ENCODE results near the gene INSIG1.

INSIG1 gene

DNA sequence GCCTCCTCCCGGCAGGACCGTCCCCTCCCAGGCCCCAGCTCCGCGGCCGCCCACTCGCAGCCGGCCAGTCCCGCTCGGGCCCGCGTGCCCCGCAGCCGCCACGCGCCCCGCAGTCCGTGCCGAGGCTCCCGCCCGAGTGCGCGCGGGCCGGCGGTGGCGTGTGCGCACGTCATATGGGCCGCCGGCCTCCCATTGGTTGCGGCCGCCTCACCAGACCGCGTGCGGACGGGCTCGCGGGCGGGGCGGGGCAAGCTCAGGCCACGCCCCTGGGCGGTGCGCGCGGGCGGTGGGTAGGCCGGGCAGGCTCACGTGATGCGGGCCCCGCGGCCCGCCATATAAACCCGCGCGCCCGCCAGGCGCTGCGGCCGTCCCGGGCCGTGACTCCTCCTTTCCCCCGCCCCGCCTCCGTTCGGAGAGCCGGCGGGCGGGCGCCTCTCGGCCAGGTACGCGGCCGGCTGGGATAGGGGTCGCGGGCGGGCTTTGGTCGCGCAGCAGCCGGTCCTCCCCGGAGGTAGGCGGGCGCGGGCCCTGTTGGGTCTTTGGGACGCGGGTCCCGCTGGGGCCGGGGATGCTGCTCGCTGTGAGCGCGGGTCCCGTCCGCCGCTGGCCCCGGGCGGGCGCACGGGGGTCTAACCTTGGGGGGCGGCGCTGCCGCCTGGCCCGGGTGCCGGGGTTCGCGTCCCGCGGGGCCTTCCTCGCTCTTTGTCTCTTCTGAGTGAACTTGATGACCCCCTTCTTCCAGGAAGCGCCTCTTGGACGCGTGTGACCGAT lies at the start of gene INSIG1:
TSS of gene INSIG1 (plus strand) at position 362 of the 771 bp plus-strand sequence. CDS start at position 770, 408 bp downstream.
- DNase-seq (ENCODE audit: low read depth in 2 of 2): peak; percentile 84 to 88

DNA sequence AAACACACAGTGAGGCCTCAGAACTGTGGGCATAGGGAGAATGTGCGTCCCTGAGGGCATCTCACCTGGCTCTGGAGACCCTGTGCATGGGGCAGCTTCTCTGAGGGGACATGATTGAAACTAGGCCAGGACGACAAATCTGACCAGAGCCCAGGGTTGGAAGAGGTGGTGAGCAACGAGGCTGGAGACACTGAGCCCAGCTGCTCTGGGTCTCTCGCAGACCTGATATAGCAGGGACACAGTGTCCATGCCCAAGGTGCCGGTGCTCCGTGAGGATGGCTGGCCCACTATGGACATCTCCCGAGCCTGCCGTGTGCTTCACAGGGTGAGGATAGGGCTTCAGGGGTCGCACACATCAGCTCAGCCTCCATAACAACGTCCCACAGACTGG lies 49.3 kb upstream of the INSIG1 start:
- no peak for DNase-seq (ENCODE audit: low read depth in 2 of 2)

DNA sequence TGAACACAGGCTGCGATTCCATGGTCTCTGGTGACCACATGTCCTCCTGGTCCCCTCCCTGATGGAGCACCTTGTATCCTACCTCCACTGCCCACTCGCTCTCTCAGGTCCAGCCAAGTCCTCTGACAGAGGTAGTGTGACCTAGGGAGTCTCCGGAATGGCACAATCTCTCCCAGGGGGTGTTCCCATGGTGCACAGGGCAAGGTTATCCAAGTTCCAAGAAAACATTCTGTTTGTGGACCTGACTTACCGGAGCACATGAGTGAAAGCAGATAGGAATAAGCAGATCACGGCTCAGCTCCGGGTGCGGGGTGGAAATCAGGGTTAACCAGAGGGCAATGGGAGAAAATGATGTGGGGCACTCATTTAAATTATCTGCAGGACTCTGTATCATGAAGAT lies 45.8 kb upstream of the INSIG1 start:
- DNase-seq (ENCODE audit: low read depth in 2 of 2): no peak

DNA sequence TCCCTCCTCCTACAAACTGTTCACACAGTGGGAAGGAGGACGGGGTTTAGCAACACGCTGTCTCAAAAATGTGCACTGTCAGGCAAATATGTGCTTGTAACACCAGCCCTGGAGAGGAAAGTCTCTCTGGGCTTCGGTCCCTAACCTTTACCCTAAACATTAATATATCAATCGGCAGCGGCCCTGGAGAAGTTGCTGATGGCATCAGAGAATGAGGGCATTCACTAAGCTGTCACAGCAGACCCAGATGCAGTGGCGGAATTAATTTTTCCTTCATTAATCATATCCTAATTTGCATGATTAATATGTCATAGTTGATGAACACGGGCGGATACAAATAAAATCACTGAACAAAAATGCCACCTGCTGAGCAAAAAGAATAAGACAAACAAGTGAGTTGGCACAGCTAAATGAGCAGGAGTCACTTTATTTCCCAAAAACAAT lies 45.2 kb upstream of the INSIG1 start:
- no peak for DNase-seq (ENCODE audit: low read depth in 2 of 2)

DNA sequence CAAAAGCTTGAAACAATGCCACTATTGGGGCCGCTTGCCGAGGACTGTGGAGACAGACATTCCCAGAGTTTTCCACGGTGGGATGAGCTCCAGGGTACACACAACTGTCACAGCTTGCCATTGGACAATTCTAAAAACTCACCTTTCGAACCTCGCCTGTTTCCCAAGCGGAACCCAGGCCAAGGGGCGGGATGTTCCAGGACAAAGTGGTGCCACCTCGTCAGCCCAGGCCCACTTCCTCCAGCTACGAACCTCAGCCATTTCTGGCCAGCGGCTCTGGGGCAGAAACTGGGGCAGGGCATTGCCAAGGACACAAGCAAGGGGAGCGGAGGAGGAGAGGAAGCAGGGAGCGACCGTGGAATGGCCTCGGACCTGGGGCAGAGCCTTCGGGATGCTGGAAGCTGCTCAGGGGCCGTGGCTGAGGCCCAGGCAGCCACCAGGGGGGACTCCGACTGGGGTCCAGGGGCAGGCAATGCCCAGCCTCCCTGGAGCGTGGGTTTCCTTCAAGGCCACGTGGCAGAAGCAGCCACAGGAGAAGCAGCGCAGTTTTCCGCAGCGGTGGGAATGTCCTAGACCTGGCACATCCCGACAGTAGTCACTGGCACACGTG lies 44.7 kb upstream of the INSIG1 start:
- DNase-seq (ENCODE audit: low read depth in 2 of 2): no peak

DNA sequence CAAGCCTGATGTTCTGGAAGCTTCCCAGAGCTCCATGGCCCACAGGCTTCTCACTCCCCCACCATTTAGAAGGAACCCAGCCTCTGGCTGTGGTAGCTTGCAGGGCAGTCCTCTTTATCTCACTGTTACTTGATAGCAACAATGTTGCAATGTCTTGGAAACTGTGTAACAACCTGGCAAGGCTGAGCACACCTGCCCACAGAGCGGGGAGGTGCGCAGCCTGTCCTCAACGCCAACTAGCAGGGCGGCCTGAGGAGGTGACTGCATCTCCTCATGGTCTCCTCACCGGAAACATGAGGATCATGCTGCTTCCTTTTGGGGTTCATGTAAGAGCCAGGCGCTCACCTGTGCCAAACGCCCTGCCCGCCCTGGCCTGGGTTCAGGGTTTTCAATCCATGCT lies 43.7 kb upstream of the INSIG1 start:
- DNase-seq (ENCODE audit: low read depth in 2 of 2): no peak

DNA sequence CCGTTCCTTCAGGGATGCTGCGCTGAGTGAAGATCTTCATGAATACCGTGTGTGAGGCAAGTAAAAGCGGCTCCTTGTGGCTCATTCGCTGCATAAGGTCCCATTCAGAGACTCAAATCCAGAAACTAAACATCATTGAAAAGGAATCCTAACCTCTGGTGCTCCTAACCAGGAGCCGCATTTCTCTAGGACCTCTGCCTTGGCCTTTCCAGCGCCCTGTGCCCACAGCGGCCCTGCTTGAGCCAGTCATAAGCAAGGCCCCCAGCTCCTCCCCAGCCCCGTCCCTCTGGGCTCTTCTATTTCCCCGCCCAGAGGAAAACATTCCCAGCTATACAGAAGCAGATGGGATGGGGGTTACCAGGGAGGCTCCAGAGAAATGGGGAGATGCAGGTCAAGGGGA lies 42.6 kb upstream of the INSIG1 start:
- DNase-seq (ENCODE audit: low read depth in 2 of 2): no peak

DNA sequence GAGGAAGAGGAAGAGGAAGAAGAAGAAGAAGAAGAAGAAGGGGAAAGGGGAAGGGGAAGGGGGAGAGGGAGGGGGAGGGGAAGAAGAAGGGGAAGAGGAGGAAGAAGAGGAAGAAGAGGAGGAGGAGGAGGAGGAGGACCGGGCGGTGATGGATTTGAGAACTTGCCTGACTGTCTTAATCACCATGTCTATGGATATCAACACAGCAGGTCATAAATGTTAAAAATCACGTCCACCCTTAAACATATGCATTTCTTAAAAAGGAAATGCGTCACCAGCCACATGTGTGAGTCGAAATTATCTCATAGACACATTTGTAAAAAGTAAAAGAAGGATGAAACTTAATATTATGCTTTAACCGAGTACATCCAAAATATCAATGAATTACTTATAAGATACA lies 42.1 kb upstream of the INSIG1 start:
- no peak for DNase-seq (ENCODE audit: low read depth in 2 of 2)

DNA sequence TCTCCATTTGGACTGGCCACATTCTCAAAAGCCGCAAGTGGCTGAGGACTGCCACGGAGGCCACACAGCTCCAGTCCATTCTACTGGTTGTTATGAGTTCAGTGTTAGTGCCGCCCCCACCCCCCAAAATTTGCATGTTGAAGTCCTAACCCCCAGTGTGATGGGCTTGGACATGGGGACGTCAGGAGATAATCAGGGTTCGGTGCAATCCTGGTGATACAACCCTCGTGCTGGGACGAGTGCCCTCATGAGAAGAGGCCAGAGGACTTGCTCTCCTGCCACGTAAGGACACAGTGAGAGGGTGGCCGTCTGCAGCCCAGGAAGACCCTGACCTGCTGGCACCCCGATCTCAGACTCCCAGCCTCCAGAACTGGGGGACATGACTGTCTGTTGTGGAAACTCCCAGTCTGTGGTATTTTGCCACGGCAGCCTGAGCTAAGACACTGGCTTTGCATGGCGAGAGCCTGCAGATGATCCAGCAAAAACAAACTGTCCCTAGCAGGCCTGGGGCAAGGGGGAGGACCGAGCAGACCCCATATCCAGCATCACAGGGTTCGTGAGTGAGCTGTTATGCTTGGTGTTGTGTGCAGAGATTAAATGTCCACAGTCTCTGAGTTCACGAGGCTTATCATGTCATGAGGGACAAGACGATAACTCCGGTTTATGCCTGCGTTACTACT lies 41.5 kb upstream of the INSIG1 start:
- no peak for DNase-seq (ENCODE audit: low read depth in 2 of 2)

DNA sequence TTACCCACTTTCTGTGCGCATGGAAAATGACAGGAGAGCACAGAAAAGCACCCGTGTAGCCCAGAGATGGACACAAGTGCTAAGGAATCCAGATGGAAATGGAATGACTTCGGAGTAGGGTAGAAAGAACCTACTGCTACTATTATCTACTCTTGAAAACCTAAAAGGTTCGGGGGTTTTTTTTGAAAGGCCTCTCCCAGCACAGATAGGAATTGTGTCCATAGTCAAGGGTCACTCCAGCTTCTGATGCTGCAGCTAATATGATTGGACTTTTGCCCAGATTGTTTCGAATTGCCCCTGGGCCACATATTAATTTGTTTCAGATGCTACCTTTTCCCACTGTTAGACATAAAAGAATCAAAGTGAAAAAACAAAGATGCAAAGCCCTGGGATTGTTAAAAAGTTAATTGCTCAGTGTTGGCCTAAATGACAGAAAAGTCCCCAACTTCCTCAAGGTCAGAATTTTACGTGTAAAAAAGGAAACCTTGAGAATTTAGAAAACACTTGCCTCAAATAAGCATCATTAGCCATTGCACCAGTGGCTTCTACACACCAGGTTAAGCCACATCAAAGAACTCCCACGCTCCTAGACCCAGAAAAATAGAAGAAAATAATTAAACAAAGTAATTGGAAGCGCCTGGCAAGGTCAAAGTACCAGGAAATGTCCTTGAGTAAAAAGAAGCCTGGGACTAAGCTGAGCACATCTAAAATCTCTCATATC lies 40.8 kb upstream of the INSIG1 start:
- no peak for DNase-seq (ENCODE audit: low read depth in 2 of 2)

DNA sequence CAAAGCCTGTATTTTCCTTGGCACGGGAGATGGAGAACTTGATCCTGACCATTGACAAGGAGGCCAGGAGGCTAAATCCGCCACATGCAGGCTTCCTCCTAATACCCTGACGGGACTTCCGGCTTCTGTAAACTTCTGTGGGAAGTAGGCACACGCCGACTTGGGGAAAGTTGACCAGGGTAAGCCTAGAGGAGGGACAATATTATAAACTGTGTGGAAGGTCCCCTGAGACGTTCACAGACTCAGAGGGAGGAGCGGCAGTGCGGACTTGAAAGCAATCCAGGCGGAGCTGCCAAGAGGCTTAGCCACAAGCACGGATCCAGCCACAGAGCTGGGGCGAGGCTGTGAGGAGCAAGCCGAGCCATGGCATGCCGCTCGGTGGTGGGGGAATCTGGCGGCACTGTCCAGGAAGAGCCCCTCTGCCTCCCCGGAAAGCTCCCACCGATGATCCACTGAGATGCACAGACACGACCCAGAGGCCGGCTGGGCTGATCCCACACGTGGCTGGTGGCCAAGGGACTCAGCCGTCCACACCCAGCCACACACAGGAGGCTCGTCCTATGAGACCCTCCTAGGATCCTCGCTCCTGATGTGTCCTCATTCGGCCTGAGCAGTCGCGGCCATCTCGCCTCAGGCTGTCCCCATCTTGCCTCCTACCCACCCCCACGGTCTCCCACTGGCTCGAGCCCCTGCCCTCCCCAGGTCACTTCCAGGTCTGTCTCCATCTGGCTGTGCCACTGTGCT lies 40.0 kb upstream of the INSIG1 start:
- no peak for DNase-seq (ENCODE audit: low read depth in 2 of 2)

DNA sequence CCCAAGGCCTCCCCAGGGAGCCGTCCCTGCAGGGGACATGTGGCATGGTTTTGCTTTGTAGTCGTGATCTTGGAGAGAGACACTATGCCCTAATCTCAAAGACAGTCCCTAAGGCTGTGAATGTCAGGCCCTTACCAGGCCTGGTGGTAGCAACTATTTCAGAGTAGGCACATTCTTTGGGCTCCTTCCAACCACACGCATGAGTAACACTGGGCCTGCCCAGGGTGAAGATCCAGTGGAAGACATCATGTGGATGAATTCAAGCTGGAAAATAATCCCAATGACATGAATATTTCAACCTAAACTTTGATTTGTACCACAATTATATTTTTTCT lies 39.5 kb upstream of the INSIG1 start:
- DNase-seq (ENCODE audit: low read depth in 2 of 2): no peak

DNA sequence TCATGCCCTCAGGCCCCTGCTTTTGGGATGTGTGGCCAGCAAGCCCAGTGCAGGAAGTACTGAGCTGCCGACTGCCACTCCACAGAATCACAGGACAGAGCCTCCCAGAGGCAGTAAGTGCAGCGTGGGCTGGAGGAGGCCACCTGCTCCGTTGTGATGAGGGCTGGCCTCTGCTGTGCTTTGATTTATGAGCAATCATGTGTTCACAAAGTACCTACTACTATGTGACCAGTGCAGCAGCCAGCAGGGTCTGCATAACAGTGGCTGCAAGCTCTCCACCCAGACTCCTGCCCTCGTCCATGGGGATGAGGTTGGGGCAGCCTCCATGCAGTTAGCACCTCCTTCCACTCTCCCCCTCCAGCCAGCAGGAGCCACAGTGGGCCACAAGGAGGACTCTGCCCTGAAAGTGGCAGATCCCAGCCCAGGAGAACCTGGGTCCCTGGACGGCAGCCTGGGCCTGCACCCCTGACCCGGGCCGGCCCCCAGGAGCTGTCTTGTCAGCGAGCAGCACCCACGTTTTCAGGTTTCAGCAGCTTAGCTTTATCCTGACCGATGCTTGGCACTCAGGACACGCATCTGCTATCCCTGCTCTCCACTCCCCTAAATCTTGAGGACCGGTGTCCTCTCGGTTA lies 37.7 kb upstream of the INSIG1 start:
- no peak for DNase-seq (ENCODE audit: low read depth in 2 of 2)

DNA sequence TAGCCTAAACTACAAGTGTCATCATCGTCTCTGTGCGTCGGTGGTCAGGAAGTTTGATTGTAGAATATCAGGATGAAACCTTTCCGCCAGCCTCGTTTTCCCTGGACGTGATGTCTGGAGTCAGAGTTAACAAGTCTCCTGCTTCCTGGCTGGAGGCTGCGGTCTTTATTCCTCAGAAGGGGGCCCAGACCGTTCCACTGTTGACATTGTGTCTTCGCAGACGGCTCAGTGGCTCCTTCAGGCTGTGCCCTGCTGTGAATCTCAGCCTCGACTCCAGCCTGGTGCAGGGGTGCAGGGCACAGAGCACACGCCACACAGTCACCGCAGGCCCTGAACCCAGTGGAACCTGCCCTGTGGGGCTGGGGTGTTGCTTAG lies 37.2 kb upstream of the INSIG1 start:
- no peak for DNase-seq (ENCODE audit: low read depth in 2 of 2)

DNA sequence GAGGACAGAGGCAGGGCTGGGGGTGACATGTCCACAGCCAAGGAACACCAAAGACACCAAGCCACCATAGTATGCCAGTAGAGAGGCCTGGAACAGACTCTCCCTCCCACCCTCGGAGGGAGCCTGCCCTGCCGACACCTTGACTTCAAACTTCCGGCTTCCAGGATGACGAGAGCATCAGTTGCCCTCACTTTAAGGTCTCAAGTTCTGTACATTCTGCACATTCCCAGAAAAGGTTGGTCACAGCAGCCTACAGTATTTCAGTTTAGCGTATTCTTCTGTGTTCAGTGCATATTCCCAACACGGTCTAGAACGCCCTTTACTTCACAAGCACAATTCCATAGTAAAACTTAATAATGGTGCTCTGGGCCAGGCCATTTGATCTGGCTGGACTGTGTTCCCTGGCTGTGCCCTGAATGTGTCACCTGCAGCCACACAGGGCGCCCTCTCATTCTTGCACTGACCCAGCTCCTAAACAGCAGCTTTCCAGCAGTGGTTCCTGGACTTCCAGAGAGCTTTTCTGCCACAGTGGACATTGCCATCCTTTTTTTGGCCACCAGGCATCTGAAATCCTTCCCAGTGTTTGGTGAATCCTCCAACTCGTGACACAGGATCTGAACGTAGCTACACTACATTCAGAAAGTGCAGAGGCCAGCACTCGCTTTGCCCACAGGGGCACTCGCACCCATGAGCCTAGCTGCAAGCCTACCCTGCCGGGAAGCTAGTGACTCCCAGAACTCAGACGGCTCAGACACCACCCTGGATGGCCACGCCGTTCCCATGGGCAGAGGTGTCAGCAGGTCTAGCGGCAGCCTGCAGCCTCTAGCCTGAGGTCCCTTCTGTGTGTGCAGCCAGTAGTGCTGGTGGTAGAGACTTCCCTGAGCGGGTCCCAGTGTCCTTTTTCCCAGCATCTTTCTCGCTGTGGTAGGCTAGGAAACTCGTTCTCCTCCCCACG lies 36.4 kb upstream of the INSIG1 start:
- DNase-seq (ENCODE audit: low read depth in 2 of 2): no peak

DNA sequence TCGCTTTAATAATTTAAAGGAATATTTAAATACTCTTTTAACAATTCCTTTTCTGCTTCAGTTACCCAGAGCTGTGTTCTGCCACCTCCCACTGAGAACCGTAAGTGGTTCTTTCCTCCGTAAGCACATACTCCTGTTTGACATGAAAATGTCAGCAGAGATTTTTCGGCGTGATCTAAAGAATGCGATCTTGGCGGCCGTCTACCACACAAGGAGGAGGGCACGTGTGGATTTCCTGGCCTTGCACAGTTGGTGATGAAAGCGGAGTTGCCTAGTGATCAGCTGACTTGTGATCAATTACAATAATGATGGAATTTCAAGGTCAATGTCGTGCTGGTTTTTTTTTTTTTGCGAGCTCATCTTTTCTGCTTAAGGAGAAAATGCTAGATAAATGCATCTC lies 35.6 kb upstream of the INSIG1 start:
- no peak for DNase-seq (ENCODE audit: low read depth in 2 of 2)

DNA sequence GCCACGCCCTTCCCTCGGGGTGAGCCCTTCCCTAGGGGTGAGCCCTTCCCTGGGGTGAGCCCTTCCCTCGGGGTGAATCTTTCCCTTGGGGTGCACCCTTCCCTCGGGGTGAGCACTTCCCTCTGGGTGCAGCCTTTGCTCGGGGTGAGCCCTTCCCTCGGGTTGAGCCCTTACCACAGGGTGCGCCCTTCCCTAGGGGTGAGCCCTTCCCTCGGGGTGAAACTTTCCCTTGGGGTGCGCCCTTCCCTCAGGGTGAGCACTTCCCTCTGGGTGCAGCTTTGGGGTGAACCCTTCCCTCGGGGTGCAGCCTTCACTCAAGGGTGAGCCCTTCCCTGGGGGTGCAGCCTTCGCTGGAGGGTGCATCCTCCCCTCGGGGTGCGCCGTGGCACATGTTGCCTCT lies 34.6 kb upstream of the INSIG1 start:
- DNase-seq (ENCODE audit: low read depth in 2 of 2): no peak

DNA sequence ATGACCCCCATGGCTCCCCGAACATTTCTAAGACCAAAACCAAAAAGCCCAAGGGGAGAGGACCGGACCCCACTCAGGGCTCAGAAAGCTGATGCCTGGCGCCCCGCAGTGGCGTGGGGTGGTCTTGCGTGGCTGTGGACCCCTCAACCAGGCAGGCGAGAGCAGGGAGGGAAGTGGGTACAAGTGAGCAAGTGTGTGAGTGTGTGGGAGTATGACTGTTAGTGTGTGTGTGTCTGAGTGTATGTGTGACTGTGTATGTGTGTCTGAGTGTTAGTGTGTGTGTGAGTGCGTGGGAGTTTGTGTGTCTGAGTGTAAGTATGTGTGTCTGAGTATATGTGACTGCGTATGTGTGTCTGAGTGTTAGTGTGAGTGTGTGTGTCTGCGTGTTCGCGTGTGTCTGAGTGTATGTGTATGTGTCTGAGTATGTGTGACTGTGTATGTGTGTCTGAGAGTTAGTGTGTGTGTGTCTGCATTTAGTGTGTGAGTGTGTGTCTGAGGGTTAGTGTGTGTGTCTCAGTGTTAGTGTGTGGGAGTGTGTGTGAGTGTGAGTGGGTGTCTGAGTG lies 34.0 kb upstream of the INSIG1 start:
- no peak for DNase-seq (ENCODE audit: low read depth in 2 of 2)

DNA sequence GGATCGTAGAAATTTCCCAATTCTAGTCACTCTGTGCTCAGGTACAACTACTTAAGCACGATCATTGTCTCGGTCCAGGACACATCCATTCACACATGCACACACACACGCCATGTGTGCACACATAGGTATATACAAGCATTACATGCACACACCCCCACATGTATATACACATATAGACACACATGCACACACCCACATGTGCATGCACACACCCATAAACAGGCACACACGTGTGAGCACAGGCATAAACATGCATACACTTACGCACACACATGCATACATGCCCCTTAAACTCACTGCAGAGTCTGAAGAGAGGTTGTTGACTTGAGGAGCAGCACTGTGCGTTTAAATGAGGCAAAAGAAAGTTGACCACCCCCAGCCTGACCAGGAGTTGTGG lies 32.5 kb upstream of the INSIG1 start:
- no peak for DNase-seq (ENCODE audit: low read depth in 2 of 2)

DNA sequence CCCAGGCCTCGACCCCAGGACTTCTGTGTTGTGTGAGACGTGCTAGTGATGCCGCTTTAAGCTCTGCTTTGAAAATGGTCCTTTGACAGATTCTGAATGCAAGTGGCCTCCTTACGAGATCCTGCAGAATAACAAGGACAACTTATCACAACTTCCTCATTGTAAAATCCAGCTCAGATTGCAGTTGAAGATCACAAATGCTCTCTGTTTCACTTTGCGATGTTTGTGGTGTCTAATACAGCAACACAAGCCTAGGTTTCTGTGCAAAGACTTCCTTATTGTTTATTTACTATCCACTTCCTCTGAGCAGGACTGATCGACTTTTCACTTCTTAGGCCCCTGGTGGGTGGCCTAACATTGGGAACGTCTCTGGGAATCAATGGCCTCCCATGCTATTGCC lies 31.7 kb upstream of the INSIG1 start:
- no peak for DNase-seq (ENCODE audit: low read depth in 2 of 2)
